SK-N-SH treated with all-trans-retinoic acid at 6 μM for 48 hours (cell line): ENCODE data around the gene IL20RA.

Experiments
- PATZ1 ChIP-seq: fragments of 250-450 bp; sonication (Bioruptor Pico); IDR thresholded peaks from 2 replicates; pipeline ENCODE4 v1.8.0; 2020; ENCODE audit warnings: mild to moderate bottlenecking, moderate library complexity, borderline replicate concordance
- ZFP3 ChIP-seq: fragments of 250-450 bp; sonication (Bioruptor Pico); IDR thresholded peaks from 2 replicates; pipeline ENCODE4 v1.5.0; 2020; ENCODE audit warnings: mild to moderate bottlenecking, moderate library complexity
- ZFP30 ChIP-seq: fragments of 450-650 bp; formaldehyde crosslinking; IDR thresholded peaks from 2 replicates; pipeline ENCODE4 v1.5.0; 2022; ENCODE audit warnings: mild to moderate bottlenecking, moderate library complexity
- ZNF565 ChIP-seq: fragments of 450-650 bp; formaldehyde crosslinking; conservative IDR thresholded peaks from 2 replicates; pipeline ENCODE4 v1.5.0; 2020; ENCODE audit warnings: low read depth, mild to moderate bottlenecking, moderate library complexity

DNA sequence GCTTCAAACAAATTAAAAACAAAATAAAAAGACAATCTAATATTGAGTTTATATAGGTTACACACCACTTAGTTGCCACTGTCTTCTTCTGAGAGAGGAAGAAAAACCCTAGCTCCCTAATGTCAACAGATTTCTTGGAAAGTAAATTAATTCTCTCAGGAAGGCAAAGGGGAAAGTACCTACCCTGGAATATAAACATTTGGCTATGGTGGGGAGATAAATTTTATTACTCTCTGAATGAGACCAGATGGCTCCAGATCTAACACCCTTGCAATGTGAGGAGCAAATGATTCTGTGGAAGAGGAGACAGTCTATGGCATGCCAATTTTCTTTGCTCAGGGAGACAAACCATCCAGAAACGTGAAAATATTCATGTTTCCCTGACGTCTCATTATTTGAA lies 4.3 kb upstream of the IL20RA start:
- TF ChIP-seq ZFP30 (CRISPR knock-in tag), result no peak
- no peak for TF ChIP-seq ZFP3
- no peak for TF ChIP-seq ZNF565 (CRISPR knock-in tag)
- TF ChIP-seq PATZ1, result no peak
